ENCODE results near the gene MAP6. TPM values are rescaled to one million over a fixed set of nuclear protein-coding genes. Genes with fewer than 3 reads are reported as not detected.

Gene MAP6
- total and polyA plus RNA-seq, 9 of the 15 experiments (the other 6 are each of a cell fraction or from before 2014, with no cell fraction given): not detected

DNA sequence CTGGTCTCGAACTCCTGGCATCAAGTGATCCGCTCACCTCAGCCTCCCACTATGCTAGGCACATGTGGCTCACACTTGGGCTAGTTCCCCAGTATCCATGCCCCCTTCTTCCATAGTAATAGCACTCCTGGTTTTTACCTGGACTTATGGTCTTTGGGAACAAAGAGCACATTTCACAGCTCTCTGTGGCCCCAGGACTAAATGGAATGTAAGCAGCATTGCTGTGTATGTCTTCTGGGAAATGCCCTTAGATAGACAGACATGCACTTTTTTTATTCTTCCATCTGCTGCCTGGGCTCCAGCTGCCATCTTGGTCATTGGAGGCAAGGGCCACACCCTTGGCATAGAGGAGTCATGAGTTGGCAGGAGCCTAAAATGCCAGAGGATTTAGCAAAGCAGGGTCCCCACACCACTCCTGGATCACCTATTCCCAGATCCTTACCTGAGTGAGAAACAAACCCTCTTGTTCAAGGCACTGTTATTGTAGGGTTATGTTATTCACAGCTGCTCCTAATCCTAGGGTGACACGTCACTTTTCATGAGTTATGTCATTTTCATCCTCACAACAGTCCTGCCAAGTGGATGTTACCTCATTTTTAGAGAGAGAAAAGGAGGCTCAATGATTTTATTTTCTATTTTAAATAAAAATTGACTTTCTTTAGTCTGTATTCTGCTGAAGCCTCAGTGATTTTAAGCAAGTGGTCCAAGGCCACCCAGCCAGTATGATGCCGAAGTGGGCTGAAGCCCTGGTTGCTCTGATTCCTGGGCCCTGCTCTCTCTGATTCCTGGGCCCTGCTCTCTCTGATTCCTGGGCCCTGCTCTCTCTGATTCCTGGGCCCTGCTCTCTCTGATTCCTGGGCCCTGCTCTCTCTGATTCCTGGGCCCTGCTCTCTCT lies 127.4 kb downstream of the MAP6 start (continued):
- TF ChIP-seq ATF1 (CRISPR knock-in tag; IDR thresholded peaks at IDR 0.05) (no peak), ATF1 (tag; IDR thresholded peaks at IDR 0.05) (0 out of 2 replicates have a peak, but pooled peaks have one; percentile 11)

GRCh38 chr11:75539459-75540334 lies 129.1 kb downstream of the MAP6 start:
- no peaks in the 10 kb centered on the region for H3K36me3 ChIP-seq (ENCODE audit: control insufficient read depth, insufficient read depth, low read length)
- ATAC-seq (no peak), FAIRE-seq (no peak), DNase-seq (ENCODE audit: extremely low read depth in 1 of 4, low spot score in 3 of 4) (no peak)
- H3K9ac ChIP-seq (ENCODE audit: insufficient read depth in 1 of 2, low read depth in 2 of 2, low read length in 2 of 2): peak overlapping the region; percentile 45 to 73; a peak in 3 of 4 replicates
- no peaks in the 10 kb centered on the region for H3K79me2 ChIP-seq (ENCODE audit: control insufficient read depth, insufficient read depth, low read length)
- H3K27me3 ChIP-seq (ENCODE audit: control insufficient read depth in 2 of 2, insufficient read depth in 2 of 2, low read length in 2 of 2): no peaks in the 10 kb centered on the region
- CTCF ChIA-PET (ENCODE audit: low intra/inter-chr PET ratio): no interaction called here
- peak overlapping the region; percentile 84 for H2AFZ ChIP-seq (ENCODE audit: low read depth, low read length)
- H3K4me3 ChIP-seq: no peak overlapping the region
- H3K9me3 ChIP-seq (replicated peaks; ENCODE audit: control insufficient read depth, insufficient read depth, low read depth, low read length): 0 out of 2 replicates have a peak, but pooled peaks cover 3% of the 10 kb centered on the region
- in situ Hi-C loops (cut with MboI) (no loop called here), intact Hi-C loops (cut with micrococcal nuclease) (no loop called here)
- H3K4me2 ChIP-seq (ENCODE audit: insufficient read depth, low read length): peak overlapping the region; percentile 38
- no peaks in the 10 kb centered on the region for H3K9me1 ChIP-seq (ENCODE audit: control insufficient read depth, insufficient read depth, low read length)
- H4K20me1 ChIP-seq (replicated peaks; ENCODE audit: control insufficient read depth, insufficient read depth, low read length): no peaks in the 10 kb centered on the region
- H3K27ac ChIP-seq (ENCODE audit: extremely low read depth, low read depth, low read length): peak overlapping the region; percentile 54; the same call in 2 of the 3 replicates
- WGBS (ENCODE audit: insufficient coverage, low coverage, missing lambda C conversion rate): 38% methylated on average over 9 of the region's 9 CpGs
- POLR2A ChIA-PET: interaction anchor here (0.7 to 1.1 kb wide), 4 partner anchors 14 to 256 kb away, joined by 3 to 7 read pairs (median 3); partner anchors contain the start of gene SERPINH1
- peaks cover 55 to 63% of the 10 kb centered on the region in 2 experiments for H3K4me1 ChIP-seq (replicated peaks in 1 of 2; ENCODE audit: control insufficient read depth in 2 of 2, insufficient read depth in 2 of 2, low read length in 2 of 2)
- BruUV-seq (replicated peaks): no TSS peak
- TF ChIP-seq EGR1 (conservative IDR thresholded peaks at IDR 0.05): no peak
- TF ChIP-seq BRCA1 (IDR thresholded peaks at IDR 0.05): no peak
- no peak for TF ChIP-seq BRCA1 (CRISPR knock-in tag; IDR thresholded peaks at IDR 0.05)
- no peak for TF ChIP-seq BRD9 (IDR thresholded peaks at IDR 0.05; ENCODE audit: low read depth, partially characterized antibody)
- TF ChIP-seq, protein P1, sequence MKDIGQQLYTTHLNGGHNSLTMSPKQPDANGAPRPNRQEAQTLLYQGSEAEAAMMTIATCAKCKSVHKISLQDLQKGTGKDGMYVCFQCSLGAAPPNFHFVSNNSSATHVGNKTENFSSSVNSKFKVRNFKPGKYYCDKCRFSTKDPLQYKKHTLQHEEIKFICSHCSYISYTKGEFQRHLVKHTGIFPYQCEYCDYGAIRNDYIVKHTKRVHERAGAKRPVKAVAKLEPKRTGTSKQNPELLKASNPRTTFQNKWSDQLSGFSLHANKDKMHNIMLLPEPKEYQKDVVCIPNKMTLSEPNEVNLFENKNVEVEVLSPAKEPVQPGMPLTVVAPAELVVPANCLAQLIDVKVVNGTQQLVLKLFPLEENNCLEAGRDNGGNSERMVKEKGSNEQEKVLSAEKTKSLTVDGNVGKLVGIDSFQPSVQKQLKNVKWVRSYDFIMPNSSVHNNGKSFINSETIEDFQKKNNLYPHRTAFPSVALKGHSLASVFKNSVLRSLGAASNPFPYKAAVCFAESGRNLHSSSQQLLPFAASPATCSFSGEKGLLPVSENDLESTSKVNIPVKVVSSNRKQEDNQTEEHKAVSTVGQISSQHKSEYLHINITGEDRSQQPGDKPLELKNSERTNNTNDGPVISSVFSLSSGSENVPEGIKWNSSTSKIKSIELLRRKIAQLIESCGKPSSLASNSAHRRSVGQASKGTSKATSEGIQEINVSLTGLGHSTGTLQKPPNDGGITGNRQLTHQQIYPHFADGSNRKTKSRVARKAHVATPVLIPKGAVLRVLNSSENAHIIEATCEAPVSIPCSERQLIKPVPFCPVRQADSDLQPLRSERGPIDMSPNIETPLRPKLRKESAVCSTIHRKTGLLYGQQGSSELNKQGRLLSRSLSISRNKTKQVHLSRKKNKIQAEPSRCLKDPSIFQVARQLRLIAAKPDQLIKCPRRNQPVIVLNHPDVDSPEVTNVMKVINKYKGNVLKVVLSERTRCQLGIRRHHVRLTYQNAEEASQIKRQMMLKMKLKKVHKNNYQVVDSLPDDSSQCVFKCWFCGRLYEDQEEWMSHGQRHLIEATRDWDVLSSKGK (CRISPR knock-in tag; IDR thresholded peaks at IDR 0.05): no peak

Data from K562 (cell line).